OCI-LY1 (cell line): ENCODE data around the gene KRTAP9-1.

Experiments
- CTCF ChIP-seq: fragments of 200-600 bp; sonication (generic), shearing (Covaris generic); IDR thresholded peaks from 2 replicates; pipeline ENCODE4 v1.5.1; 2017; ENCODE audit warnings: mild to moderate bottlenecking, antibody characterized with exemption, low read length, moderate library complexity, mixed read lengths
- EZH2 ChIP-seq: fragments of 200-600 bp; sonication (generic), shearing (Covaris generic); IDR thresholded peaks from 2 replicates; pipeline ENCODE4 v1.8.0; 2017; ENCODE audit warnings: borderline replicate concordance, mixed run types, mild to moderate bottlenecking, antibody characterized with exemption, low read length, moderate library complexity, mixed read lengths

DNA sequence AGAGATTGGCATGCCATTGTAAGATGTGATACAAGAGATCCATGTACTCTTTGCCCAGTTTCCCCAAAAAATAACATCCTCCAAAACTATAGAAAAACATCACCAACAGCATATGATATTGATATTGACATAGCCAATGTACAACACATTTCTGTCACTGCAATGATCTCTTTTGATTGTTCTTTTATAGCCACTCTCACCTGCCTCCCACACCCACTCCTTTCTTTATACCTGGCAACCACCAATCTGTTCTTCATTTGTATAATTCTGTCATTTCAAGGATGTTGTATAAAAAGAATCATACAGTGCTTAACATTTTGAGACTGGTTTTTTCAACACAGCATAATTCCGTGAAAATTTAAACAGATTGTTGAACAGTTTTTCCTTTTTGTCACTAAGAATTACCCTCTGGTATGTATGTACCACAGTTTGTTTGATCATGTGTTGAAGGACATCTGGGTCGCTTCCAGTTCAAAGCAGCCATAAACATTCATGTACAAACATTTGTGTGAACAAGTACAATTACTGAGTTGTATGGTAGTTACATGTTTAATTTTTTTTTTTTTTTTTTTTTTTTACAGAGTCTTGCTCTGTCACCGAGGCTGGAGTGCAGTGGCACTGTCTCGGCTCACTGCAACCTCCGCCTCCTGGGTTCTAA is 9.9 kb downstream of the KRTAP9-1 start:
- TF ChIP-seq CTCF (no peak), EZH2 (no peak)
